ENCODE data around the gene PANX1. TPM values are rescaled to one million over a fixed set of nuclear protein-coding genes. Genes with fewer than 3 reads are reported as not detected.

PANX1 gene
- total RNA-seq, 2 donors from 2014 or later: 12.3 to 15.7 TPM

- TF ChIP-seq CTCF (IDR thresholded peaks at IDR 0.05): no peak
- no peaks in the 10 kb centered on the region for H3K36me3 ChIP-seq
- H3K27ac ChIP-seq: no peak overlapping the region
- H3K4me1 ChIP-seq: no peaks in the 10 kb centered on the region
- no peaks in the 10 kb centered on the region for H3K27me3 ChIP-seq
- H3K4me3 ChIP-seq: no peak overlapping the region
- H3K9me3 ChIP-seq: no peaks in the 10 kb centered on the region
- no peak for DNase-seq (ENCODE audit: low spot score)
These were observed 84.3 kb downstream of the PANX1 start for GRCh38 chr11:94212898-94213297.

DNA sequence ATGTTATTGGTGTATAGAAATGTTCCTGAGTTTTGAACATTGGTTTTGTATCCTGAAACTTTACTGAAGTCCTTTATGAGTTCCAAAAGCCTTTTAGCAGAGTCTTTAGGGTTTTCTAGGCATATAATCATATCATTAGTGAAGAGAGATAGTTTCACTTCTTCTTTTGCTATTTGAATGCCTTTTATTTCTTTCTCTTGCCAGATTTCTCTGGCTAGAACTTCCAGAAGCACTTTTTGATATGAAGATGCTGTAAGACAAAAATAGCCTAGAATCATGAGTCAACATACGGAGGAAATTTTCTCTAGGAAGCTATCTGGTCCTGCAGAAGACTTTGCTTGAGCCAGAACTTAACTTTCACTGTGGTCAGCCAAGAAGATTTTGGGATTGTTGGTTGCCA, 89.1 kb downstream of the PANX1 start:
- H3K4me1 ChIP-seq: no peaks in the 10 kb centered on the region
- H3K27me3 ChIP-seq: no peaks in the 10 kb centered on the region
- peaks cover 0 to 19% of the 10 kb centered on the region in 2 donors for H3K9me3 ChIP-seq
- no peak for DNase-seq (ENCODE audit: low spot score)
- TF ChIP-seq CTCF (IDR thresholded peaks at IDR 0.05): no peak
- H3K36me3 ChIP-seq: no peaks in the 10 kb centered on the region
- H3K4me3 ChIP-seq: no peak overlapping the region
- H3K27ac ChIP-seq: no peak overlapping the region

DNA sequence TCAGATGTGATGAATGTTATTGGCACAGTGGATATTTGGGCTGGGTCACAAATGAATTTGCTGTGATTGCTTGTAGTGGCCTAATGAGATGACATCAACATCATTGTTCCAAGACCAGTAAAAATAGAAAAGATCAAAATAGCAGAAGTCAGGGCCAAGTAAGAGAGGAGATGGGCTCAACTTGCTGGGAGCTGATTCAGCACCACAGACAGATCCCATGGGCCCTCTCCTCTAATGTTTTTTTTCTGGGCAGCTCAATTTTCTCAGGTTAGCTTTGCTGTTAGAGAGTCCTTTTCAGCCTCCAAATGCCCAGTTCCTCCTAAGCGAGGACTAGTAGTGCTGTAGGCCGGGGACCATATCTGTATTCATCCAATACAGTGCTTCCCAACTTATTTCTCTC, 89.7 kb downstream of the PANX1 start:
- Histone ChIP-seq H3K4me1 (no peaks in the 10 kb centered on the region), H3K36me3 (no peaks in the 10 kb centered on the region), H3K4me3 (no peak overlapping the region), H3K27me3 (no peaks in the 10 kb centered on the region), H3K27ac (no peak overlapping the region), H3K9me3 (peaks cover 0 to 19% of the 10 kb centered on the region in 2 donors)
- no peak for TF ChIP-seq CTCF (IDR thresholded peaks at IDR 0.05)
- no peak for DNase-seq (ENCODE audit: low spot score)

- no peak overlapping the region for H3K4me3 ChIP-seq
- no peak for TF ChIP-seq CTCF (IDR thresholded peaks at IDR 0.05)
- H3K36me3 ChIP-seq: no peaks in the 10 kb centered on the region
- peaks cover 0 to 19% of the 10 kb centered on the region in 2 donors for H3K9me3 ChIP-seq
- no peaks in the 10 kb centered on the region for H3K4me1 ChIP-seq
- DNase-seq (ENCODE audit: low spot score): no peak
- no peaks in the 10 kb centered on the region for H3K27me3 ChIP-seq
- H3K27ac ChIP-seq: no peak overlapping the region
These were observed 91.1 kb downstream of the PANX1 start for GRCh38 chr11:94219771-94220170.

GRCh38 chr11:94224078-94224477, 95.4 kb downstream of the PANX1 start:
- DNase-seq (ENCODE audit: low spot score): no peak
- no peak overlapping the region for H3K4me3 ChIP-seq
- no peaks in the 10 kb centered on the region for H3K27me3 ChIP-seq
- no peaks in the 10 kb centered on the region for H3K4me1 ChIP-seq
- peaks cover 0 to 16% of the 10 kb centered on the region in 2 donors for H3K9me3 ChIP-seq
- no peaks in the 10 kb centered on the region for H3K36me3 ChIP-seq
- TF ChIP-seq CTCF (IDR thresholded peaks at IDR 0.05): no peak
- no peak overlapping the region for H3K27ac ChIP-seq

Other genes starting within 250 kb of the PANX1 start
- gene HEPHL1, start 107.5 kb upstream of the PANX1 start, total RNA-seq: not detected
- gene IZUMO1R, start 175.7 kb downstream of the PANX1 start, total RNA-seq: not detected

Data from right atrium auricular region (tissue), 2 donors.